SK-N-SH treated with all-trans-retinoic acid at 6 μM for 48 hours (cell line): ENCODE results near the gene TUBA4A.

ENCODE experiments used
- ATAC-seq: fragments of 200-7000 bp; cut with Tn5 transposase; 3 replicates; pipeline ENCODE4 v1.9.1; 2020; ENCODE audit warnings: mild to moderate bottlenecking, moderate library complexity
- CREB5 ChIP-seq: fragments of 250-450 bp; sonication (Bioruptor Pico); IDR thresholded peaks from 2 replicates; pipeline ENCODE4 v1.5.1; 2020; ENCODE audit warnings: low read depth, mild to moderate bottlenecking, moderate library complexity
- CSDC2 ChIP-seq: fragments of 250-450 bp; sonication (Bioruptor Pico); IDR thresholded peaks from 2 replicates; pipeline ENCODE4 v1.5.0; 2020; ENCODE audit warnings: mild to moderate bottlenecking, moderate library complexity
- CSRNP3 ChIP-seq: fragments of 250-450 bp; sonication (Bioruptor Pico); IDR thresholded peaks from 2 replicates; pipeline ENCODE4 v1.5.1; 2021; ENCODE audit warnings: mild to moderate bottlenecking, moderate library complexity
- ESRRG ChIP-seq: fragments of 250-450 bp; sonication (Bioruptor Pico); IDR thresholded peaks from 2 replicates; pipeline ENCODE4 v1.6.1; 2021; ENCODE audit warnings: mild to moderate bottlenecking
- GLIS3 ChIP-seq: fragments of 250-450 bp; sonication (Bioruptor Pico); IDR thresholded peaks from 2 replicates; pipeline ENCODE4 v1.5.0; 2020; ENCODE audit warnings: mild to moderate bottlenecking, moderate library complexity
- ISL1 ChIP-seq: fragments of 250-450 bp; sonication (Bioruptor Pico); IDR thresholded peaks from 2 replicates; pipeline ENCODE4 v2.1.2; 2022; ENCODE audit warnings: mild to moderate bottlenecking, moderate library complexity
- OSR1 ChIP-seq: fragments of 250-450 bp; sonication (Bioruptor Pico); IDR thresholded peaks from 2 replicates; pipeline ENCODE4 v1.8.0; 2022; ENCODE audit warnings: moderate library complexity, mild to moderate bottlenecking, inconsistent platforms
- PATZ1 ChIP-seq: fragments of 250-450 bp; sonication (Bioruptor Pico); IDR thresholded peaks from 2 replicates; pipeline ENCODE4 v1.8.0; 2020; ENCODE audit warnings: mild to moderate bottlenecking, moderate library complexity, borderline replicate concordance
- POU6F1 ChIP-seq: fragments of 250-450 bp; sonication (Bioruptor Pico); IDR thresholded peaks from 2 replicates; pipeline ENCODE4 v1.8.0; 2021; ENCODE audit warnings: low read depth, mild to moderate bottlenecking, moderate library complexity, borderline replicate concordance
- TCF4 ChIP-seq: fragments of 250-450 bp; sonication (Bioruptor Pico); IDR thresholded peaks from 2 replicates; pipeline ENCODE4 v1.8.0; 2021; ENCODE audit warnings: mild to moderate bottlenecking, moderate library complexity, borderline replicate concordance
- TOX ChIP-seq: fragments of 250-450 bp; sonication (Bioruptor Pico); IDR thresholded peaks from 2 replicates; pipeline ENCODE4 v1.8.0; 2021; ENCODE audit warnings: mild to moderate bottlenecking, moderate library complexity, borderline replicate concordance
- TSHZ2 ChIP-seq: fragments of 250-450 bp; sonication (Bioruptor Pico); IDR thresholded peaks from 2 replicates; pipeline ENCODE4 v1.5.0; 2020; ENCODE audit warnings: mild to moderate bottlenecking, moderate library complexity
- ZC3H10 ChIP-seq: fragments of 250-450 bp; sonication (Bioruptor Pico); IDR thresholded peaks from 2 replicates; pipeline ENCODE4 v1.5.1; 2021; ENCODE audit warnings: mild to moderate bottlenecking, moderate library complexity
- ZFP3 ChIP-seq: fragments of 250-450 bp; sonication (Bioruptor Pico); IDR thresholded peaks from 2 replicates; pipeline ENCODE4 v1.5.0; 2020; ENCODE audit warnings: mild to moderate bottlenecking, moderate library complexity
- ZFP30 ChIP-seq: fragments of 450-650 bp; formaldehyde crosslinking; IDR thresholded peaks from 2 replicates; pipeline ENCODE4 v1.5.0; 2022; ENCODE audit warnings: mild to moderate bottlenecking, moderate library complexity
- ZNF70 ChIP-seq: fragments of 450-650 bp; formaldehyde crosslinking; IDR thresholded peaks from 2 replicates; pipeline ENCODE4 v1.5.0; 2020; ENCODE audit warnings: mild to moderate bottlenecking, moderate library complexity
- ZNF8 ChIP-seq: fragments of 450-650 bp; formaldehyde crosslinking; IDR thresholded peaks from 2 replicates; pipeline ENCODE4 v1.5.0; 2020; ENCODE audit warnings: mild to moderate bottlenecking, moderate library complexity

TUBA4A gene

GRCh38 chr2:219245148-219245898 is 8.4 kb downstream of the TUBA4A start, which contains the start of the genes GLB1L and STK16:
Gene GLB1L, minus strand, starts transcription at chr2:219245444. Its CDS starts 1,871 bp downstream, at chr2:219243573.
Gene STK16, plus strand, starts transcription at chr2:219245479. Its CDS starts 521 bp downstream, at chr2:219246000.
- peak; percentile 94 for ATAC-seq
- TF ChIP-seq ESRRG (CRISPR knock-in tag) (no peak), ZNF8 (no peak), CREB5 (CRISPR knock-in tag) (no peak), CSDC2 (CRISPR knock-in tag) (peak; percentile 31; the same call in 1 of the 2 replicates), GLIS3 (CRISPR knock-in tag) (0 out of 2 replicates have a peak, but pooled peaks have one; percentile 6), ZFP30 (CRISPR knock-in tag) (no peak), PATZ1 (CRISPR knock-in tag) (no peak), ZFP3 (no peak)

- no peak for TF ChIP-seq ZC3H10 (CRISPR knock-in tag)
- TF ChIP-seq POU6F1 (CRISPR knock-in tag) = no peak
- no peak for TF ChIP-seq ZFP3
- no peak for TF ChIP-seq ZNF8
- no peak for TF ChIP-seq TCF4 (CRISPR knock-in tag)
- TF ChIP-seq CSDC2 (CRISPR knock-in tag) = no peak
- TF ChIP-seq ZNF70 (CRISPR knock-in tag) = no peak
- TF ChIP-seq TOX (CRISPR knock-in tag) = no peak
- TF ChIP-seq CSRNP3 = no peak
- no peak for TF ChIP-seq ISL1 (CRISPR knock-in tag)
- TF ChIP-seq ZFP30 (CRISPR knock-in tag) = no peak
- no peak for TF ChIP-seq CREB5 (CRISPR knock-in tag)
- no peak for TF ChIP-seq GLIS3 (CRISPR knock-in tag)
- no peak for TF ChIP-seq OSR1 (CRISPR knock-in tag)
- no peak for ATAC-seq
Observed at GRCh38 chr2:219244789-219245147, 8.9 kb downstream of the TUBA4A start.

- no peak for ATAC-seq
- TF ChIP-seq CSDC2 (CRISPR knock-in tag) = no peak
- TF ChIP-seq PATZ1 (CRISPR knock-in tag) = no peak
- no peak for TF ChIP-seq TSHZ2 (CRISPR knock-in tag)
- TF ChIP-seq ZFP30 (CRISPR knock-in tag) = no peak
Observed at GRCh38 chr2:219243291-219243761, 10.4 kb downstream of the TUBA4A start.
